HL-60 (cell line): ENCODE data around the gene GMPPA.

Experiments
- DNase-seq, 2 experiments: peaks; one replicate each; pipeline ENCODE4 v3.0.0-alpha.2; 2010 to 2020; ENCODE audit warnings: low read depth in 1 of 2, low spot score in 1 of 2
- H3K27ac ChIP-seq: fragments of 250-450 bp; sonication (Bioruptor Pico); replicated peaks from 2 replicates; pipeline ENCODE4 v1.5.1; 2020; ENCODE audit warnings: mild to moderate bottlenecking, moderate library complexity
- H3K27me3 ChIP-seq: fragments of 250-450 bp; sonication (Bioruptor Pico); 2 replicates; pipeline ENCODE4 v1.5.1; 2021; ENCODE audit warnings: mild to moderate bottlenecking, moderate library complexity; ENCODE audit not compliant: insufficient read depth, poor library complexity, severe bottlenecking
- H3K4me3 ChIP-seq: replicated peaks from 2 replicates; pipeline ENCODE4 v1.5.1; 2011; ENCODE audit warnings: mild to moderate bottlenecking, control low read depth, low read length; ENCODE audit not compliant: insufficient read depth
- CTCF ChIP-seq: IDR thresholded peaks from one replicate; pipeline ENCODE4 v1.5.1; 2011; ENCODE audit warnings: low read length, control low read depth, inconsistent platforms; ENCODE audit not compliant: insufficient read depth
- GABPA ChIP-seq: IDR thresholded peaks from 2 replicates; pipeline ENCODE4 v1.6.1; 2012; ENCODE audit warnings: low read depth
- POLR2AphosphoS5 ChIP-seq: IDR thresholded peaks from 2 replicates; pipeline ENCODE4 v1.6.1; 2012; ENCODE audit warnings: low read depth
- REST ChIP-seq: IDR thresholded peaks from 2 replicates; pipeline ENCODE4 v1.6.1; 2012; ENCODE audit warnings: low read depth; ENCODE audit not compliant: insufficient replicate concordance
- SPI1 ChIP-seq: IDR thresholded peaks from 2 replicates; pipeline ENCODE4 v1.6.1; 2012; ENCODE audit warnings: low read depth, mild to moderate bottlenecking, borderline replicate concordance

The GMPPA gene

DNA sequence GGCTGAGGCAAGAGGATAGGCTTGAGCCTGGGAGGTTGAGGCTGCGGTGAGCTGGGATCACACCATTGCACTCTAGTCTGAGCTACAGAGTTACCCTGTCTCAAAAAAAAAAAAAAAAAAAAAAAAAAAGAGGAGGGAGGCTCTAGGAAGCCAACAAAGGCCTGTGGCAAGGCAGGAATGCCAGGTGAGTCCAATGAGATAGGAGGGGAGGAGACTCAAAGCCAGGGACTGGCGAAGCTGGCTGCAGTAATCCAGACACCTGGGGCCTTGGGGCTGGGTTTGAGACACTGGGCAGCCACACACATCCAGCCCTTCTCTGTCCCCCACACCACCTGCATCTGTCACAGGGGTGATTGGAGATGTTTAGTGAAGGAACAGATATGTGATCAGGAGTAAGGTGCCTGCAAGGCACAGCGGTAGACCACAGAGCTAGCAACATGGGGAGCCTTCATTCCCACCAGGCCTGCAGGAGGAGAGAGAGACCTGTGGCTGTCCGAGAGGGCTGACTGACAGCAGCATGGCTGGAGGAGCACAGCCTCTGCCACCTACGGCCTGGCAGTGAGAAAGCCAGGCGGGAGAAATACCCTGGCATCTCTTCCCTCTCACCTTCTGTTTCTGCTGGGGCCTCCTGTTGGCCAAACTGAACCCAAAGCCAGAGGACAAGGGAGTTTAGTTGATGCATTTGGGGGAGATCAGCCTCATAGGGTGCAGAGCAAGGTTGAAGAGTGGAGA is 35.4 kb downstream of the GMPPA start:
- DNase-seq = no peak
- Histone ChIP-seq H3K27ac (no peak overlapping the region), H3K4me3 (no peak overlapping the region), H3K27me3 (peaks cover 28% of the 10 kb centered on the region)
- TF ChIP-seq REST (no peak), SPI1 (no peak), CTCF (no peak), POLR2AphosphoS5 (no peak), GABPA (no peak)

- TF ChIP-seq POLR2AphosphoS5 = no peak
- no peak for TF ChIP-seq REST
- no peak for TF ChIP-seq GABPA
- no peak for TF ChIP-seq SPI1
- TF ChIP-seq CTCF = no peak
- Histone ChIP-seq H3K4me3 (no peak overlapping the region), H3K27me3 (peaks cover 15% of the 10 kb centered on the region), H3K27ac (no peak overlapping the region)
- no peak for DNase-seq
Observed at GRCh38 chr2:219536425-219536824, 37.7 kb downstream of the GMPPA start.

DNA sequence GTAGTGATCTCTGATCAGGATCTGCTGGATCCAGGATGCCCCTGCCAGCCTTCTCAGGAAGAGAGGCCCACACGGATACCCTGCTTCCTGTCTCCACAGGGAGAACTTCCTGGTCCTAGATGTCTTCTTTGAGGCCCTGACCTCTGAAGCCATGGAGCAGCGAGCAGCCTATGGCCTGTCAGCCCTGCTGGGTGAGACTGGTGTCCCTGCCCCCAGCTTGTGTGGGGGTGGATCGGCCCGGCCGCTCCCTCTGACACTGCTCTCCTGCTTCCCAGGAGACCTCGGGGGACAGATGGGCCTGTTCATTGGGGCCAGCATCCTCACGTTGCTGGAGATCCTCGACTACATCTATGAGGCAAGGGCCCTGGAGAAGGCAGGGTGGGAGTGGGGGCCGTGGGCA is 38.3 kb downstream of the GMPPA start:
- H3K4me3 ChIP-seq = no peak overlapping the region
- no peak overlapping the region for H3K27ac ChIP-seq
- TF ChIP-seq SPI1 = no peak
- no peak for TF ChIP-seq POLR2AphosphoS5
- TF ChIP-seq REST = no peak
- no peak for TF ChIP-seq CTCF
- no peak for TF ChIP-seq GABPA

More for the DNA sequence above, 38.3 kb downstream of the GMPPA start:
- no peak for DNase-seq
- H3K27me3 ChIP-seq = peaks cover 17% of the 10 kb centered on the region
